ENCODE results near the gene CYP2S1. TPM values are rescaled to one million over a fixed set of nuclear protein-coding genes. Genes with fewer than 3 reads are reported as not detected.
"Not testable (repeated sequence)": the region's sequence is repeated elsewhere in the genome, so short reads cannot be mapped to it uniquely, and the experiment has no call there.

CYP2S1 gene
- total RNA-seq, 1 experiment from 2014 or later: 6.8 TPM

DNA sequence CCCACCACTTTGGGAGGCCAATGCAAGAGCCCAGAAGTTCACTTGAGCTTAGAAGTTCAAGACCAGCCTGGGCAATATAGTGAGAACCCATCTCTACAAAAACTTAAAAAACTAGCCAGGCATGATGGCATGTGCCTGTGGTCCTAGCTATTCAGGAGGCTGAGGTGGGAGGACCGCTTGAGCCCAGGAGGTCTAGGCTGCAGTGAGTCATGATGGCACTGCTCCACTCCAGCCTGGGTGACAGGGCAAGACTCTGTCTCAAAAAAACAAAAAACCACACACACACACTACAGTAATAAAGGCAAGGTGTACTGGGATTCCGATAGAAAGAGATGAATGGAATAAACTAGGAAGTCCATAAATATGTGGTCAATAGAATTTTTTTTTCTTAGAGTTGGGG, 43.2 kb upstream of the CYP2S1 start:
- H3K9me3 ChIP-seq (ENCODE audit: insufficient read depth, low read depth): no peaks in the 10 kb centered on the region
- no peaks in the 10 kb centered on the region for H3K9me2 ChIP-seq (ENCODE audit: insufficient read depth)
- H4K20me1 ChIP-seq (ENCODE audit: insufficient read depth): no peaks in the 10 kb centered on the region
- H3K27ac ChIP-seq: no peak overlapping the region
- no peaks in the 10 kb centered on the region for H3K79me2 ChIP-seq (ENCODE audit: low read depth)
- no peak overlapping the region for H2AFZ ChIP-seq
- intact Hi-C loops (cut with micrococcal nuclease; ENCODE audit: unreplicated experiment): loop anchor here (10.0 kb wide), 2 partner anchors 55 to 115 kb away; partner anchors contain the start of gene HNRNPUL1
- CTCF ChIA-PET: no interaction called here
- H3K4me2 ChIP-seq: no peak overlapping the region
- no peaks in the 10 kb centered on the region for H3K4me1 ChIP-seq (replicated peaks; ENCODE audit: insufficient read depth)
- TF ChIP-seq, protein P1, sequence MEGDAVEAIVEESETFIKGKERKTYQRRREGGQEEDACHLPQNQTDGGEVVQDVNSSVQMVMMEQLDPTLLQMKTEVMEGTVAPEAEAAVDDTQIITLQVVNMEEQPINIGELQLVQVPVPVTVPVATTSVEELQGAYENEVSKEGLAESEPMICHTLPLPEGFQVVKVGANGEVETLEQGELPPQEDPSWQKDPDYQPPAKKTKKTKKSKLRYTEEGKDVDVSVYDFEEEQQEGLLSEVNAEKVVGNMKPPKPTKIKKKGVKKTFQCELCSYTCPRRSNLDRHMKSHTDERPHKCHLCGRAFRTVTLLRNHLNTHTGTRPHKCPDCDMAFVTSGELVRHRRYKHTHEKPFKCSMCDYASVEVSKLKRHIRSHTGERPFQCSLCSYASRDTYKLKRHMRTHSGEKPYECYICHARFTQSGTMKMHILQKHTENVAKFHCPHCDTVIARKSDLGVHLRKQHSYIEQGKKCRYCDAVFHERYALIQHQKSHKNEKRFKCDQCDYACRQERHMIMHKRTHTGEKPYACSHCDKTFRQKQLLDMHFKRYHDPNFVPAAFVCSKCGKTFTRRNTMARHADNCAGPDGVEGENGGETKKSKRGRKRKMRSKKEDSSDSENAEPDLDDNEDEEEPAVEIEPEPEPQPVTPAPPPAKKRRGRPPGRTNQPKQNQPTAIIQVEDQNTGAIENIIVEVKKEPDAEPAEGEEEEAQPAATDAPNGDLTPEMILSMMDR (conservative IDR thresholded peaks at IDR 0.05): no peak
- no peak for TF ChIP-seq EZH2 (IDR thresholded peaks at IDR 0.05; ENCODE audit: low read depth)
- POLR2A ChIA-PET (ENCODE audit: unreplicated experiment): no interaction called here
- 0 out of 2 replicates have a peak, but pooled peaks cover 8% of the 10 kb centered on the region for H3F3A ChIP-seq (ENCODE audit: insufficient read depth, low read depth)
- no peak overlapping the region for H3K4me3 ChIP-seq
- no peaks in the 10 kb centered on the region for H3K27me3 ChIP-seq (ENCODE audit: insufficient read depth, low read depth)
- no TSS peak for BruUV-seq (replicated peaks)
- DNase-seq: no peak
- H3K36me3 ChIP-seq (ENCODE audit: low read depth): no peaks in the 10 kb centered on the region

GRCh38 chr19:41150986-41151385, 42.0 kb upstream of the CYP2S1 start:
- H3K4me1 ChIP-seq (replicated peaks; ENCODE audit: insufficient read depth); DNase-seq; BruUV-seq (replicated peaks); H3K27ac ChIP-seq; H3F3A ChIP-seq (ENCODE audit: insufficient read depth, low read depth); H3K27me3 ChIP-seq (ENCODE audit: insufficient read depth, low read depth); H3K79me2 ChIP-seq (ENCODE audit: low read depth); H3K4me3 ChIP-seq; H3K9me2 ChIP-seq (ENCODE audit: insufficient read depth); POLR2A ChIA-PET (ENCODE audit: unreplicated experiment); H3K36me3 ChIP-seq (ENCODE audit: low read depth); H2AFZ ChIP-seq; CTCF ChIA-PET; H3K9me3 ChIP-seq (ENCODE audit: insufficient read depth, low read depth); H4K20me1 ChIP-seq (ENCODE audit: insufficient read depth); H3K4me2 ChIP-seq: not testable (repeated sequence)
- intact Hi-C loops (cut with micrococcal nuclease; ENCODE audit: unreplicated experiment): loop anchor here (10.0 kb wide), 1 partner anchor 54 kb away; no protein-coding TSS in a partner anchor

DNA sequence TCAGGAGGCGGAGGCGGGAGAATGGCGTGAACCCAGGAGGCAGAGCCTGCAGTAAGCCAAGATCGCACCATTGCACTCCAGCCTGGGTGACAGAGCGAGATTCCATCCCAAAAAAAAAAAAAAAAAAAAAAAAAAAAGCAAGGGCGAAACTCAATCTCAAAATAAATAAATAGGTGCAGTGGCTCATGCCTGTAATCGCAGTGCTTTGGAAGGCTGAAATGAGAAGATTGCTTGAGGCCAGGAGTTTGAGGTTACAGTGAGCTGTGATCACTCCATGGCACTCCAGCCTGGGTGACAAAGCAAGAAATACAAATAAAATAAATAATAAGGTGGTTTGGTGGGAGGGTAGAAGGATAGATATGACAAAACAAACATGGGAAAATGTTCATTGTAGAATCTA, 39.0 kb upstream of the CYP2S1 start:
- no peak overlapping the region for H3K4me3 ChIP-seq
- H4K20me1 ChIP-seq (ENCODE audit: insufficient read depth): no peaks in the 10 kb centered on the region
- CTCF ChIA-PET: no interaction called here
- H3F3A ChIP-seq (ENCODE audit: insufficient read depth, low read depth): peaks cover 1% of the 10 kb centered on the region
- no TSS peak for BruUV-seq (replicated peaks)
- H3K4me1 ChIP-seq (replicated peaks; ENCODE audit: insufficient read depth): peaks cover 6% of the 10 kb centered on the region
- no peak overlapping the region for H2AFZ ChIP-seq
- H3K4me2 ChIP-seq: no peak overlapping the region
- no peak for TF ChIP-seq EZH2 (IDR thresholded peaks at IDR 0.05; ENCODE audit: low read depth)
- TF ChIP-seq, protein P1 (conservative IDR thresholded peaks at IDR 0.05): no peak
- H3K27ac ChIP-seq: no peak overlapping the region
- no peak for DNase-seq
- no peaks in the 10 kb centered on the region for H3K9me2 ChIP-seq (ENCODE audit: insufficient read depth)
- no peaks in the 10 kb centered on the region for H3K27me3 ChIP-seq (ENCODE audit: insufficient read depth, low read depth)
- no peaks in the 10 kb centered on the region for H3K36me3 ChIP-seq (ENCODE audit: low read depth)
- no peaks in the 10 kb centered on the region for H3K79me2 ChIP-seq (ENCODE audit: low read depth)
- POLR2A ChIA-PET (ENCODE audit: unreplicated experiment): interaction anchor here (0.6 kb wide), 1 partner anchor 40 kb away, joined by 11 read pairs; the partner anchor contains the start of gene CYP2F1
- intact Hi-C loops (cut with micrococcal nuclease; ENCODE audit: unreplicated experiment): loop anchor here (10.0 kb wide), 1 partner anchor 51 kb away; no protein-coding TSS in a partner anchor
- H3K9me3 ChIP-seq (ENCODE audit: insufficient read depth, low read depth): no peaks in the 10 kb centered on the region

GRCh38 chr19:41156207-41156606, 36.8 kb upstream of the CYP2S1 start:
- H3F3A ChIP-seq (ENCODE audit: insufficient read depth, low read depth): peaks cover 7% of the 10 kb centered on the region
- BruUV-seq (replicated peaks): no TSS peak
- no peak overlapping the region for H2AFZ ChIP-seq
- no peak overlapping the region for H3K4me2 ChIP-seq
- ChIA-PET CTCF (no interaction called here), POLR2A (ENCODE audit: unreplicated experiment) (no interaction called here)
- H3K27ac ChIP-seq: no peak overlapping the region
- H3K4me1 ChIP-seq (replicated peaks; ENCODE audit: insufficient read depth): peaks cover 11% of the 10 kb centered on the region
- H3K4me3 ChIP-seq: no peak overlapping the region
- no peaks in the 10 kb centered on the region for H3K27me3 ChIP-seq (ENCODE audit: insufficient read depth, low read depth)
- intact Hi-C loops (cut with micrococcal nuclease; ENCODE audit: unreplicated experiment): loop anchor here (10.0 kb wide), 1 partner anchor 49 kb away; no protein-coding TSS in a partner anchor
- no peaks in the 10 kb centered on the region for H4K20me1 ChIP-seq (ENCODE audit: insufficient read depth)
- H3K9me3 ChIP-seq (ENCODE audit: insufficient read depth, low read depth): no peaks in the 10 kb centered on the region
- H3K79me2 ChIP-seq (ENCODE audit: low read depth): no peaks in the 10 kb centered on the region
- no peaks in the 10 kb centered on the region for H3K36me3 ChIP-seq (ENCODE audit: low read depth)
- no peak for DNase-seq
- no peaks in the 10 kb centered on the region for H3K9me2 ChIP-seq (ENCODE audit: insufficient read depth)
- TF ChIP-seq EZH2 (IDR thresholded peaks at IDR 0.05; ENCODE audit: low read depth): no peak
- TF ChIP-seq, protein P1 (conservative IDR thresholded peaks at IDR 0.05): peak; percentile 34; the same call in 1 of the 2 replicates

Data from PC-9 (cell line).